ENCODE data around the gene RAB5B.
"Not testable (repeated sequence)": the region's sequence is repeated elsewhere in the genome, so short reads cannot be mapped to it uniquely, and the experiment has no call there.

Gene RAB5B

GRCh38 chr12:55984861-55985260, 11.0 kb downstream of the RAB5B start:
- no peak for DNase-seq (ENCODE audit: low read depth)

DNA sequence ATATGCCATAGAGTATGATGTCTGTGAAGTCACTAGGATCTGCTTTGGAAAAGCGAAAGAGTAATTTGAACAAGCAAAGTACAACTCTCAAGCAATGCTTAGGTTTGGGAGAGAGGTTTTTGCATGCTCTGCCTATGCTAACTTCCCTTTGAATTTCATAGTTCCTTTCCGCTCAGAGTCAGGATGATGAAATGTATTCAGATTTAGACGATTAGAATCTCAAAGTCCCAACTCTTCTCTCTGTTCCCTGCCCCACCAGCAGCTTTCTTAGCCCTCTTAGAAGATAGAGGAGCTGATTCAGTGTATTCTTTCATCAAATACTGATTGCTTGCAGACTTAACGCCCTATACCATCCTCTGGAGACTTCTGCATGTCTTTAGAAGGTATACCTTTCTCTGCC, 11.5 kb downstream of the RAB5B start:
- no peak for DNase-seq (ENCODE audit: low read depth)

- not testable (repeated sequence) for DNase-seq (ENCODE audit: low read depth)
Observed at GRCh38 chr12:55985976-55986375, 12.1 kb downstream of the RAB5B start.

DNA sequence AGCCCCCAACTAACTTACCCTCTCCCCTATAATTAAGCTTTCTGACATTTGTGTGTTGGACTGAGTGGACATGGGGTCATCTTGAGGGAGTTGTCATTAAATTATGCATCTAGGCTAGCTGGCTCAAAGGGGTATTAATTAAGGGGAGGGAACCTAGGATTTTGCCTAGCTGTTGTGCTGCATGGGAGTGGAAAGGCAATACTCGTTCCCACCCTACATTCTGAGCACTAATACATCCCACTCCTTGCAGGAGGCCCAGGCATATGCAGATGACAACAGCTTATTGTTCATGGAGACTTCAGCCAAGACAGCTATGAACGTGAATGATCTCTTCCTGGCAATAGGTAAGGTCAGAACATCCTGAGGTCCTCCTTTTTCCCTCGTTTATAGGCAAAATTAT, 17.2 kb downstream of the RAB5B start:
- DNase-seq (ENCODE audit: low read depth): no peak

DNA sequence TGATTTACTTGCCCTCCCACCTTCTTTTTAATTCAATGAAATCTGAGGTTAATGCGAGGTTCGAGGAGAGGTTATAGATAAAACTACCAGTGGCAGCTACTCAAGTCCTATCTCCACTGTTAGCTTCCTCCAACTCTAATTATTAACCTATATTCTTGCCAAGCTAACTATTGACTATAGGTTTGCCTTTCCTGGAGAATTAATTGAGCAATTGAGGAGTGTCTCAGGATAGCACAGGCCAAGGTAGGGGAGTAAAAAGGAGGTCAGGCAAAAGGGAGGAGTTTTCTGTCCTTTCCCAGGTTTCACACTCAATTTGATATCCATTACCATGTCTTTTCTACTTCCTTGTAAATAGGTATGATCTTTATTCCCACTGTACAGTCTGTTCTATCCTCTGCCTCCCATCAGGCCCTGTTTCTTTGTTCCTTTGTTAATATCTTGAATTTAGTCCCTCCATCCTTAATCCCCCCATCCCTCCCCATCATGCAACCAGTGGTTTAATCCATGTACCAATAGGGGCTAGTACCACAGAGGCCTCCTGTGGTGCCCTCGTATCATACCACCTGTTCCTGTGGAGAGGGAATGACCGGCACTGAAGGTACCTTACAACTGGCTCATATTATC, 19.5 kb downstream of the RAB5B start:
- no peak for DNase-seq (ENCODE audit: low read depth)

- no peak for DNase-seq (ENCODE audit: low read depth)
Observed at GRCh38 chr12:55995366-55995765, 21.5 kb downstream of the RAB5B start.

- peak; percentile 54 for DNase-seq (ENCODE audit: low read depth)
Observed at GRCh38 chr12:55996201-55996714, 22.4 kb downstream of the RAB5B start.

GRCh38 chr12:55996715-55997534, 23.0 kb downstream of the RAB5B start, which contains the start of gene SUOX:
Gene SUOX (plus strand): TSS chr12:55997276. CDS start chr12:56002222, 4,946 bp downstream.
- DNase-seq (ENCODE audit: low read depth): peak; percentile 97

GRCh38 chr12:55997535-55997859, 23.6 kb downstream of the RAB5B start:
- DNase-seq (ENCODE audit: low read depth): no peak

- DNase-seq (ENCODE audit: low read depth): not testable (repeated sequence)
Observed at GRCh38 chr12:55999522-55999921, 25.6 kb downstream of the RAB5B start.

DNA sequence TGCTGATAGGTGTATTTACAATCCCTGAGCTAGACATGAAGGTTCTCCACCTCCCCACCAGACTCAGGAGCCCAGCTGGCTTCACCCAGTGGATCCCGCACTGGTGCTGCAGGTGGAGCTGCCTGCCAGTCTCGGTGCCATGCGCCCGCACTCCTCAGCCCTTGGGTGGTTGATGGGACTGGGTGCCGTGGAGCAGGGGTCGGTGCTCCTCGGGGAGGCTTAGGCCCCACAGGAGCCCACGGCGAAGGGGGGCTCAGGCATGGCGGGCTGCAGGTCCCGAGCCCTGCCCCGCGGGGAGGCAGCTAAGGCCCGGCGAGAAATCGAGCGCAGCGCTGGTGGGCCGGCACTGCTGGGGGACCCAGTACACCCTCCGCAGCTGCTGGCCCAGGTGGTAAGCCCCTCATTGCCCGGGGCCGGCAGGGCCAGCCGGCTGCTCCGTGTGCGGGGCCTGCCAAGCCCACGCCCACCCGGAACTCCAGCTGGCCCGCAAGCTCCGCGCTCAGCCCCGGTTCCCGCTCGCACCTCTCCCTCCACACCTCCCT, 26.2 kb downstream of the RAB5B start:
- not testable (repeated sequence) for DNase-seq (ENCODE audit: low read depth)

DNA sequence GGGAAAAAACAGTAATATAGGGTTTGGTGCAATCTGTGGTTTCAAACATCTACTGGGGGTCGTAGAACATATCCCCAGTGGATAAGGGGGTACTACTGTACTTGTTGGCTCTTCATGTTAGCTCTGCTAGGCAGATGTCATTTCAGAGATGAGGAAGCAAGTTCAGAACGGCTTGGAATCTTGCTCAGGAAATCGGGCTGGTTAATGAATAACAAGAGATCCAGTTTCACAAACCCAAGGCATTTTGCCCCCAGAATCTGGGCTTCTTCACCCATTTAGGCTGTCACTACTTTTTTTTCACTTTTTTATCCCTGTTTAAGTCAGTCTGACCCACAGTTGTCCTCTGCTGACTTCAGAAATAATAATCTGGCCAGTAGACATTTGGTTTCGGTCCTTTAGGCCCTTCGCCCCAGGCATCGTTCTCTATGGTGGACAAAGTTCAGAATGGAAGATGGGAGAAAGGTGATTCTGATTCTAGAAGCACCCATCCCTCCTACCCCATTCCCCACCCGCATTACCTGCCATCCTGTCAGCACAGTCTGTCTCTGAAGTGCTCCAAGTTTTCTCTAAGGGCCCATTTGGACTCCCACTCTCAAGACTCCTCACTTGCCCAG, 27.7 kb downstream of the RAB5B start:
- DNase-seq (ENCODE audit: low read depth): no peak

DNA sequence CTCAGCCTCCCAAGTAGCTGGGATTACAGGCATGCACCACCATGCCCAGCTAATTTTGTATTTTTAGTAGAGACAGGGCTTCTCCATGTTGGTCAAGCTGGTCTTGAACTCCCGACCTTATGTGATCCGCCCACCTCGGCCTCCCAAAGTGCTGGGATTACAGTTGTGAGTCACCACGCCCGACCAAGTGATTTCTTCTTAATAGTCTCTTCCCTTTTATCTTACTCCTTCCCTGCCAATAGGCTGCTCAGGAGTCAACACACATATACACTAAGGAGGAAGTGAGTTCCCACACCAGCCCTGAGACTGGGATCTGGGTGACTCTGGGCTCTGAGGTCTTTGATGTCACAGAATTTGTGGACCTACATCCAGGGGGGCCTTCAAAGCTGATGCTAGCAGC, 29.5 kb downstream of the RAB5B start:
- peak; percentile 17 for DNase-seq (ENCODE audit: low read depth)

- no peak for DNase-seq (ENCODE audit: low read depth)
Observed at GRCh38 chr12:56004211-56004610, 30.3 kb downstream of the RAB5B start.

- DNase-seq (ENCODE audit: low read depth): no peak
Observed at GRCh38 chr12:56007564-56008559, 34.0 kb downstream of the RAB5B start.

- DNase-seq (ENCODE audit: low read depth): peak; percentile 62
Observed at GRCh38 chr12:56010111-56010570, 36.3 kb downstream of the RAB5B start.

DNA sequence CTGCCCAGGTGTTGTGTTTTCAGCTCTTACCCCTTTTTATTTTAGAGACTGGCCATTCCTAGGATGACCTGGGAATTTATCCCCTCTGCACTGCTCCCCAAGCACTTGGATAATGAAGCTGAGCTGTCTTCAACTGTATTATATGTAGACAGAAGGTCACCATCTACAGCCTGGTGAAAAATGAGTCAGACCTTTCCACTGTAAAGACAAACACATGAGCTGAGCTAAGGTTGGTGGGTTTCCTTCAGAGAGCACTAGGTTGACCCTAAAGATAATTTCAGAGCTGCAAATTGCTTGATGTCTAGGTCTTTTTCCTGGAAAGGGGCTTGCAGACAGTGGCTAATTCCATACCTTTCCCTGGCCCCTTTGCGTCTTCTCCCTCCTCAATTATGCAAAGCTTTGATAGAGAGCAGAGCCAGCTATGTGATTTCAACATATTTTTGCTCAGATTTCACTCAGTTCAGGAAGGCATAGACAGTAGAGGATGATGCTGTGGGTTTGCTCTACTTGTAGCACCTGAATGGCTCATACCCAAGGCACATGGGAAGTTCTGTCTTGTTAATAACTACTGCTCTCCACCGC, 37.7 kb downstream of the RAB5B start:
- DNase-seq (ENCODE audit: low read depth): peak; percentile 75

- DNase-seq (ENCODE audit: low read depth): no peak
Observed at GRCh38 chr12:56013482-56013881, 39.6 kb downstream of the RAB5B start.

DNA sequence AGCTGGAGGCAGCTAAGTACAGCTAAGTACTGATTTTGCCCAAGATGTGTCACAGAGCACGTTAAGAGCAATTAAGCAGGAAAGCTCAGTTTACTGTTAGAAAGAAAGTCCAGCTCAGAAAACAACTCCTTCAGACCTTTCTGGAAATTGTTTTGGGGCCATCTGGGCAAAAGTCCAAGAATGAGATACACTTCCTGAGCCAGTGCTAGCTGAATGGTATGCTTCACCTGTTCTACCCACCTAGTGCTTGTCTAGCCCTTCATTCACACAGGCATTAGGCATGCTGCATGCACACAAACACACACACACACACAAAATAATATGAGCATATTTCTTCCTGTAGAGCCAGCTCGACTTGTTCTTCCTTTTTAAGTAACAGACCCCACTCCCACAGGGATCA, 40.3 kb downstream of the RAB5B start:
- DNase-seq (ENCODE audit: low read depth): no peak

DNA sequence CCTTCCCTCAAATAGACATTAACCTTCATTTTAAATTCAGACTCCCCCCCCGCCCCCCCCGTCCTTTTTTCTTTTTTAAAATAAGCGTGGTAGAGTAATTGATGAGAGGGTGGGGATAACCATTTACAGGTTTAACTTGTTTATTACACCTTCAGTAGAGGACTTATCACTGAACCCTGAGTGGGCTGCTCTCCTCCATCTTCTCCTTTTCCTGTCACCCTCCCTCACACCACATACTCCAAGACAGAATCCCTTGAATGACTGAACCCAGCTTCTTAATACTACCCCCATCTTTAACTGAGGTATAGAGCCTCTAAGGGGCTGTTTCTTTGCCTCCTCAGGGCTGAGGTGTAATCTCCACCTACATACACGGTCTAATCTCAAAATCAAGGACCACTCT, 43.3 kb downstream of the RAB5B start:
- no peak for DNase-seq (ENCODE audit: low read depth)

DNA sequence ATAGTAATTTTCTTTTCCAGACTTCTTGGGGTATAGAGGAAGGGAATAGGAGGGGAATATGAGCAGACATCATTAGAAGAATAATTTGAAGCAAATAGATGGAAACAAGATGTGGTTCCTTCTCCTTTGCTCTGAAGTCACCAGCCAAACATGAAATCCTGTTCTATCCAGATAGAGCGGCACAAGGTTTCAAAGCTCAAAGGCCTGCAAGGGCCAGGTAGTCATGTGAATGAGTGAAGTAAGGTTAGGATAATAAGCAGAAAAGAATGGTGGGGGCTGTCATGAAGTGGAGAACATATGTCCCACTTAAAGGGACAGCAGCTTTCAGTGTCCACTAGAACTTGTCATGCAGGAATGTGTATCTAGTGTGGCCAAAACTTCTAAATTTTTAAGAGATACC, 44.5 kb downstream of the RAB5B start:
- DNase-seq (ENCODE audit: low read depth): no peak

Data from amniotic epithelial cell (primary cell).